H9 (cell line): ENCODE data around the gene ASH1L. TPM values are rescaled to one million over a fixed set of nuclear protein-coding genes. Genes with fewer than 3 reads are reported as not detected.

Experiments
- DNase-seq: peaks from one replicate; pipeline ENCODE4 v3.0.0-alpha.2; 2017
- H2AFZ ChIP-seq: one replicate; pipeline ENCODE4 v1.6.1; 2013; ENCODE audit warnings: mild to moderate bottlenecking, low read length, control low read depth, moderate library complexity
- H2AK5ac ChIP-seq: 2 replicates; pipeline ENCODE4 v1.6.1; 2013; ENCODE audit warnings: low read length, control low read depth, mixed read lengths; ENCODE audit not compliant: insufficient read length
- H2BK120ac ChIP-seq: one replicate; pipeline ENCODE4 v1.6.1; 2013; ENCODE audit warnings: low read depth, mild to moderate bottlenecking, low read length, control low read depth, inconsistent platforms; ENCODE audit not compliant: poor library complexity, severe bottlenecking
- H2BK12ac ChIP-seq: 2 replicates; pipeline ENCODE4 v1.6.1; 2013; ENCODE audit warnings: low read length, control low read depth, mixed read lengths, low read depth; ENCODE audit not compliant: insufficient read length
- H2BK15ac ChIP-seq: 2 replicates; pipeline ENCODE4 v1.6.1; 2013; ENCODE audit warnings: low read depth, low read length, control low read depth
- H2BK20ac ChIP-seq: one replicate; pipeline ENCODE4 v1.6.1; 2013; ENCODE audit warnings: low read depth, mild to moderate bottlenecking, low read length, control low read depth, inconsistent platforms; ENCODE audit not compliant: poor library complexity, severe bottlenecking
- H2BK5ac ChIP-seq: 2 replicates; pipeline ENCODE4 v1.6.1; 2013; ENCODE audit warnings: low read length, control low read depth, mixed read lengths; ENCODE audit not compliant: insufficient read length
- H3K14ac ChIP-seq: 2 replicates; pipeline ENCODE4 v1.6.1; 2013; ENCODE audit warnings: low read length, control low read depth; ENCODE audit not compliant: insufficient read depth
- H3K18ac ChIP-seq: 2 replicates; pipeline ENCODE4 v1.6.1; 2013; ENCODE audit warnings: low read depth, mild to moderate bottlenecking, mixed read lengths, low read length, control low read depth; ENCODE audit not compliant: insufficient read length
- H3K23ac ChIP-seq: 2 replicates; pipeline ENCODE4 v1.6.1; 2013; ENCODE audit warnings: low read length, control low read depth, mixed read lengths, low read depth; ENCODE audit not compliant: insufficient read length
- H3K23me2 ChIP-seq: 2 replicates; pipeline ENCODE4 v1.6.1; 2013; ENCODE audit warnings: low read depth, mild to moderate bottlenecking, mixed read lengths, low read length, control low read depth; ENCODE audit not compliant: insufficient read length, poor library complexity, severe bottlenecking
- H3K27ac ChIP-seq: 2 replicates; pipeline ENCODE4 v1.5.1; 2013; ENCODE audit warnings: low read length, control low read depth, mixed read lengths, low read depth; ENCODE audit not compliant: insufficient read length
- H3K27me3 ChIP-seq: 2 replicates; pipeline ENCODE4 v1.6.1; 2013; ENCODE audit warnings: low read length, control low read depth, inconsistent platforms; ENCODE audit not compliant: insufficient read depth
- H3K4ac ChIP-seq: 2 replicates; pipeline ENCODE4 v1.6.1; 2013; ENCODE audit warnings: low read depth, mild to moderate bottlenecking, control low read depth, inconsistent platforms, low read length, moderate library complexity
- H3K4me1 ChIP-seq: 2 replicates; pipeline ENCODE4 v1.6.1; 2013; ENCODE audit warnings: low read length, control low read depth, inconsistent platforms; ENCODE audit not compliant: insufficient read depth
- H3K4me2 ChIP-seq: 2 replicates; pipeline ENCODE4 v1.6.1; 2013; ENCODE audit warnings: low read length, control low read depth, mixed read lengths; ENCODE audit not compliant: insufficient read length, insufficient read depth
- H3K56ac ChIP-seq: 2 replicates; pipeline ENCODE4 v1.6.1; 2013; ENCODE audit warnings: low read depth, mild to moderate bottlenecking, mixed read lengths, low read length, control low read depth; ENCODE audit not compliant: insufficient read length
- H3K79me1 ChIP-seq: 2 replicates; pipeline ENCODE4 v1.6.1; 2013; ENCODE audit warnings: low read depth, mild to moderate bottlenecking, moderate library complexity, low read length, control low read depth, inconsistent platforms; ENCODE audit not compliant: insufficient read depth, poor library complexity, severe bottlenecking
- H3K79me2 ChIP-seq: 2 replicates; pipeline ENCODE4 v1.6.1; 2013; ENCODE audit warnings: low read length, control low read depth, inconsistent platforms; ENCODE audit not compliant: insufficient read depth
- H3K9ac ChIP-seq: 2 replicates; pipeline ENCODE4 v1.6.1; 2013; ENCODE audit warnings: low read length, control low read depth, mixed read lengths; ENCODE audit not compliant: insufficient read length; ENCODE audit errors: extremely low read depth
- H3K9me3 ChIP-seq: one replicate; pipeline ENCODE4 v1.6.1; 2013; ENCODE audit warnings: low read depth, low read length, inconsistent platforms; ENCODE audit not compliant: control insufficient read depth
- H3T11ph ChIP-seq: one replicate; pipeline ENCODE4 v1.6.1; 2013; ENCODE audit warnings: mild to moderate bottlenecking, low read length, control low read depth, inconsistent platforms
- H4K20me1 ChIP-seq: one replicate; pipeline ENCODE4 v1.6.1; 2013; ENCODE audit not compliant: control insufficient read depth, insufficient read length, insufficient read depth
- H4K5ac ChIP-seq: 2 replicates; pipeline ENCODE4 v1.6.1; 2013; ENCODE audit warnings: low read depth, mild to moderate bottlenecking, mixed read lengths, low read length, control low read depth; ENCODE audit not compliant: insufficient read length
- H4K8ac ChIP-seq: replicated peaks from 2 replicates; pipeline ENCODE4 v1.6.1; 2013; ENCODE audit warnings: low read length, control low read depth, mixed read lengths, low read depth; ENCODE audit not compliant: insufficient read length
- H4K91ac ChIP-seq: 2 replicates; pipeline ENCODE4 v1.6.1; 2013; ENCODE audit warnings: low read depth, mild to moderate bottlenecking, moderate library complexity, mixed read lengths, low read length, control low read depth; ENCODE audit not compliant: insufficient read length
- H3K27ac Mint-ChIP-seq, 3 experiments: 2 replicates in 2 of 3; 3 replicates in 1 of 3; pipeline ENCODE4 v1.8.0; 2020 to 2021; ENCODE audit warnings: mixed read lengths in 3 of 3, mild to moderate bottlenecking in 1 of 3, moderate library complexity in 1 of 3
- H3K27me3 Mint-ChIP-seq: 2 replicates; pipeline ENCODE4 v1.8.0; 2021; ENCODE audit warnings: low read depth, mild to moderate bottlenecking, moderate library complexity, mixed read lengths
- H3K36me3 Mint-ChIP-seq, 3 experiments: 2 replicates in 2 of 3; 3 replicates in 1 of 3; pipeline ENCODE4 v1.8.0; 2020 to 2021; ENCODE audit warnings: low read depth in 3 of 3, mixed read lengths in 3 of 3; ENCODE audit not compliant: insufficient read depth in 1 of 3
- H3K4me1 Mint-ChIP-seq, 2 experiments: 2 replicates each; pipeline ENCODE4 v1.8.0; 2020; ENCODE audit warnings: mixed read lengths in 2 of 2
- H3K4me3 Mint-ChIP-seq, 2 experiments: 2 replicates in 1 of 2; 3 replicates in 1 of 2; pipeline ENCODE4 v1.8.0; 2020 to 2021; ENCODE audit warnings: mild to moderate bottlenecking in 2 of 2, mixed read lengths in 2 of 2, moderate library complexity in 1 of 2
- H3K9me3 Mint-ChIP-seq, 2 experiments: 2 replicates in 1 of 2; 3 replicates in 1 of 2; pipeline ENCODE4 v1.8.0; 2020; ENCODE audit warnings: mild to moderate bottlenecking in 2 of 2, mixed read lengths in 2 of 2, moderate library complexity in 1 of 2
- CTCF ChIP-seq: fragments of 200-600 bp; sonication (generic); conservative IDR thresholded peaks from 3 replicates; pipeline ENCODE4 v1.8.0; 2021; ENCODE audit warnings: antibody characterized with exemption, mild to moderate bottlenecking
- WGBS: extraction: QIAGEN DNeasy Blood & Tissue Kit; methylation state at CpG from one replicate; pipeline ENCODE4 v1.1.7; 2013; ENCODE audit warnings: missing lambda C conversion rate, low lambda C conversion rate, mixed read lengths; ENCODE audit not compliant: insufficient read length; ENCODE audit errors: extremely low coverage; 5-methylcytosine and 5-hydroxymethylcytosine counted together
- total RNA-seq: library from RNA; stranded (reverse); gene quantifications from 2 replicates; pipeline ENCODE4 v1.2.1, GENCODE V29; 2021

ASH1L gene
- total RNA-seq, 1 experiment from 2014 or later = 32.8 TPM

- Histone ChIP-seq H3K56ac (no peak overlapping the region), H2BK15ac (no peak overlapping the region), H3K79me1 (no peaks in the 10 kb centered on the region), H3K23me2 (no peaks in the 10 kb centered on the region), H3K23ac (no peak overlapping the region), H2BK12ac (no peak overlapping the region), H3K4ac (no peak overlapping the region), H2AK5ac (no peak overlapping the region), H3K4me2 (no peak overlapping the region), H3K4me1 (peaks cover 6% of the 10 kb centered on the region; the same call in 1 of the 2 replicates), H3K79me2 (no peaks in the 10 kb centered on the region), H2BK20ac (no peak overlapping the region), H4K5ac (no peak overlapping the region), H3K27me3 (no peaks in the 10 kb centered on the region), H4K20me1 (no peaks in the 10 kb centered on the region), H3K18ac (no peak overlapping the region), H3T11ph (no peak overlapping the region), H4K8ac (no peak overlapping the region), H2BK5ac (no peak overlapping the region), H3K14ac (no peak overlapping the region), H3K9ac (no peak overlapping the region), H3K9me3 (no peaks in the 10 kb centered on the region), H3K27ac (no peak overlapping the region), H2BK120ac (no peak overlapping the region), H4K91ac (no peak overlapping the region), H2AFZ (no peak overlapping the region)
- WGBS = no CpG with 5 or more reads among the region's 2 CpGs
- Mint-ChIP-seq H3K36me3 (peaks cover 9 to 31% (median 24%) of the 10 kb centered on the region in 3 experiments), H3K9me3 (no peaks in the 10 kb centered on the region), H3K4me1 (peaks cover 20% of the 10 kb centered on the region in 2 experiments), H3K27me3 (no peaks in the 10 kb centered on the region), H3K27ac (no peak overlapping the region; a peak in 1 of 7 replicates), H3K4me3 (no peak overlapping the region)
- TF ChIP-seq CTCF = no peak
- no peak for DNase-seq
Measured at GRCh38 chr1:155481741-155482241, 80.8 kb downstream of the ASH1L start.
